Activated naive CD4-positive, alpha-beta T cell treated with anti-CD3 and anti-CD28 coated beads, Interleukin-2, amount 10 ng/mL, durations not matched to agents 5 hours and 36 hours (primary cell): ENCODE measurements around the gene SLC49A4. TPM values are rescaled to one million over a fixed set of nuclear protein-coding genes. Genes with fewer than 3 reads are reported as not detected.

Source experiments
- total RNA-seq, 2 experiments: library from RNA; stranded (reverse); gene quantifications; one replicate each; pipeline ENCODE4 v1.2.3, GENCODE V29; 2021

Gene SLC49A4
- 1 to 10 TPM; 3.9 to 4.0 TPM for total RNA-seq

GRCh38 chr3:122794779-122795673, at the start of gene SLC49A4:
Gene SLC49A4 (plus strand): TSS chr3:122795069. CDS start chr3:122795193, 124 bp downstream.

GRCh38 chr3:122793568-122794416, 1.1 kb upstream of the SLC49A4 start, which contains the start of gene HSPBAP1:
Gene HSPBAP1 (minus strand): TSS chr3:122793831. CDS start chr3:122793680, 151 bp downstream.

Other genes starting within 250 kb of the SLC49A4 start
- 10 to 100 TPM; 92.5 to 98.4 TPM for gene PARP9, start 230.8 kb upstream of the SLC49A4 start, total RNA-seq
- 10 to 100 TPM; 92.4 to 94.8 TPM for gene DTX3L, start 230.7 kb upstream of the SLC49A4 start, total RNA-seq
- 10 to 100 TPM; 70.1 to 71.0 TPM for gene PARP15, start 217.4 kb upstream of the SLC49A4 start, total RNA-seq
- gene PARP14, start 114.2 kb upstream of the SLC49A4 start, total RNA-seq: 100 to 1,000 TPM; 106 to 108 TPM
- 1 to 10 TPM; 8.8 to 9.9 TPM for gene HSPBAP1, start 1.2 kb upstream of the SLC49A4 start, total RNA-seq
- not detected for gene SEMA5B, start 232.7 kb downstream of the SLC49A4 start, total RNA-seq